ENCODE data around the gene SCAP.
"Not testable (repeated sequence)": the region's sequence is repeated elsewhere in the genome, so short reads cannot be mapped to it uniquely, and the experiment has no call there.

SCAP gene

GRCh38 chr3:47370887-47371697 is 104.6 kb downstream of the SCAP start:
- TF ChIP-seq CTCF (IDR thresholded peaks at IDR 0.05; ENCODE audit: low read depth, low read length), result no peak
- H3K4me3 ChIP-seq (ENCODE audit: low read depth, low read length), result no peak overlapping the region

- not testable (repeated sequence) for H3K4me3 ChIP-seq (ENCODE audit: low read depth, low read length)
Measured at GRCh38 chr3:47370020-47370419, 105.7 kb downstream of the SCAP start.

- no peak overlapping the region for H3K4me3 ChIP-seq (ENCODE audit: low read depth, low read length)
- no peak for TF ChIP-seq CTCF (IDR thresholded peaks at IDR 0.05; ENCODE audit: low read depth, low read length)
Measured at GRCh38 chr3:47367631-47368030, 108.1 kb downstream of the SCAP start.

GRCh38 chr3:47366833-47367232 is 108.9 kb downstream of the SCAP start:
- H3K4me3 ChIP-seq (ENCODE audit: low read depth, low read length), result no peak overlapping the region
- no peak for TF ChIP-seq CTCF (IDR thresholded peaks at IDR 0.05; ENCODE audit: low read depth, low read length)

- no peak overlapping the region for H3K4me3 ChIP-seq (ENCODE audit: low read depth, low read length)
- no peak for TF ChIP-seq CTCF (IDR thresholded peaks at IDR 0.05; ENCODE audit: low read depth, low read length)
Measured at GRCh38 chr3:47365213-47366153, 110.3 kb downstream of the SCAP start.
